Breast epithelium (tissue), 3 donors: ENCODE data around the gene USH1G.

ENCODE experiments used
- POLR2A ChIP-seq: fragments of 450-650 bp; IDR thresholded peaks from one replicate; pipeline ENCODE4 v1.6.1; 2016; ENCODE audit warnings: antibody characterized with exemption, mild to moderate bottlenecking, moderate library complexity
- POLR2AphosphoS5 ChIP-seq, 3 donors: sonication (generic); formaldehyde crosslinking; IDR thresholded peaks; one replicate each; pipeline ENCODE4 v1.6.1; 2017; ENCODE audit warnings: antibody characterized with exemption in 3 of 3
- TF ChIP-seq, protein P1 (sequence below), 3 donors: fragments of 450-650 bp; IDR thresholded peaks; one replicate each; pipeline ENCODE4 v1.5.1; 2016 to 2017; ENCODE audit warnings: antibody characterized with exemption in 3 of 3, mild to moderate bottlenecking in 3 of 3, moderate library complexity in 3 of 3

- TF ChIP-seq, protein P1, sequence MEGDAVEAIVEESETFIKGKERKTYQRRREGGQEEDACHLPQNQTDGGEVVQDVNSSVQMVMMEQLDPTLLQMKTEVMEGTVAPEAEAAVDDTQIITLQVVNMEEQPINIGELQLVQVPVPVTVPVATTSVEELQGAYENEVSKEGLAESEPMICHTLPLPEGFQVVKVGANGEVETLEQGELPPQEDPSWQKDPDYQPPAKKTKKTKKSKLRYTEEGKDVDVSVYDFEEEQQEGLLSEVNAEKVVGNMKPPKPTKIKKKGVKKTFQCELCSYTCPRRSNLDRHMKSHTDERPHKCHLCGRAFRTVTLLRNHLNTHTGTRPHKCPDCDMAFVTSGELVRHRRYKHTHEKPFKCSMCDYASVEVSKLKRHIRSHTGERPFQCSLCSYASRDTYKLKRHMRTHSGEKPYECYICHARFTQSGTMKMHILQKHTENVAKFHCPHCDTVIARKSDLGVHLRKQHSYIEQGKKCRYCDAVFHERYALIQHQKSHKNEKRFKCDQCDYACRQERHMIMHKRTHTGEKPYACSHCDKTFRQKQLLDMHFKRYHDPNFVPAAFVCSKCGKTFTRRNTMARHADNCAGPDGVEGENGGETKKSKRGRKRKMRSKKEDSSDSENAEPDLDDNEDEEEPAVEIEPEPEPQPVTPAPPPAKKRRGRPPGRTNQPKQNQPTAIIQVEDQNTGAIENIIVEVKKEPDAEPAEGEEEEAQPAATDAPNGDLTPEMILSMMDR (IDR thresholded peaks at IDR 0.05): no peak
- TF ChIP-seq POLR2AphosphoS5 (IDR thresholded peaks at IDR 0.05): no peak
- TF ChIP-seq POLR2A: no peak
Observed at GRCh38 chr17:74922694-74923537, at the start of gene USH1G.
